K562 (cell line): Measurements from ENCODE around the gene GUCY2D. TPM values are rescaled to one million over a fixed set of nuclear protein-coding genes. Genes with fewer than 3 reads are reported as not detected.

Experiments used
- ATAC-seq: fragments of 200-7000 bp; cut with Tn5 transposase; 3 replicates; pipeline ENCODE4 v1.9.1; 2020; ENCODE audit warnings: moderate library complexity
- BruUV-seq: library from RNA; stranded (reverse); fragments of 400-500 nt; replicated peaks from 2 replicates; lab custom pipeline; 2021; lab: Mats Ljungman, UMichigan
- CTCF ChIA-PET: fragments of 300-600 bp; formaldehyde crosslinking; extraction: SDS; loops from one replicate; lab custom pipeline; 2021; ENCODE audit warnings: low intra/inter-chr PET ratio; lab: Yijun Ruan, JAX
- POLR2A ChIA-PET: fragments of 300-600, 350-650 bp; sonication (Branson Sonifier 250); formaldehyde crosslinking; extraction: SDS; loops from one replicate; lab custom pipeline; 2021; ENCODE audit warnings: antibody characterized with exemption, inconsistent platforms; lab: Yijun Ruan, JAX
- DNase-seq, 4 experiments: peaks; one replicate each; pipeline versions ENCODE4 v3.0.0 to v3.0.0-alpha.2; 2011 to 2018; ENCODE audit warnings: low spot score in 3 of 4, mixed read lengths in 3 of 4; ENCODE audit errors: extremely low read depth in 1 of 4
- FAIRE-seq: peaks from 2 replicates; lab custom pipeline; 2011; peaks lifted over from hg19 to GRCh38; lab: Jason Lieb, UNC
- H2AFZ ChIP-seq: 2 replicates; pipeline ENCODE4 v1.6.0; 2011; ENCODE audit warnings: low read depth, low read length, control low read depth, inconsistent platforms
- H3K27ac ChIP-seq: fragments of 200-600 bp; 3 replicates; pipeline ENCODE4 v1.8.0; 2011; ENCODE audit warnings: low read depth, mild to moderate bottlenecking, control low read depth, inconsistent platforms, low read length, moderate library complexity, mixed read lengths; ENCODE audit errors: extremely low read depth
- H3K27me3 ChIP-seq, 2 experiments: fragments of 300-600 bp in 1 of 2; 2 replicates in 1 of 2; 3 replicates in 1 of 2; pipeline versions ENCODE4 v1.6.0 to v1.8.0; 2011; ENCODE audit warnings: inconsistent platforms in 2 of 2, low read length in 2 of 2, mild to moderate bottlenecking in 1 of 2, mixed read lengths in 1 of 2, moderate library complexity in 1 of 2; ENCODE audit not compliant: control insufficient read depth in 2 of 2, insufficient read depth in 2 of 2
- H3K36me3 ChIP-seq: fragments of 300-600 bp; 3 replicates; pipeline ENCODE4 v1.8.0; 2011; ENCODE audit warnings: mild to moderate bottlenecking, low read length, inconsistent platforms; ENCODE audit not compliant: control insufficient read depth, insufficient read depth
- H3K4me1 ChIP-seq, 2 experiments: fragments of 200-600 bp in 1 of 2; replicated peaks in 1 of 2; 2 replicates in 1 of 2; 3 replicates in 1 of 2; pipeline versions ENCODE4 v1.5.1 to v1.8.0; 2011; ENCODE audit warnings: inconsistent platforms in 2 of 2, low read length in 2 of 2, mild to moderate bottlenecking in 1 of 2, mixed read lengths in 1 of 2, moderate library complexity in 1 of 2; ENCODE audit not compliant: control insufficient read depth in 2 of 2, insufficient read depth in 2 of 2
- H3K4me2 ChIP-seq: 2 replicates; pipeline ENCODE4 v1.6.1; 2011; ENCODE audit warnings: low read length, control low read depth, inconsistent platforms, mixed read lengths; ENCODE audit not compliant: insufficient read depth
- H3K4me3 ChIP-seq: fragments of 200-600 bp; sonication (generic), shearing (Covaris generic); 2 replicates; pipeline ENCODE4 v1.5.1; 2016; ENCODE audit warnings: control low read depth, inconsistent platforms
- H3K79me2 ChIP-seq: fragments of 200-600 bp; 3 replicates; pipeline ENCODE4 v1.8.0; 2011; ENCODE audit warnings: low read length, inconsistent platforms; ENCODE audit not compliant: control insufficient read depth, insufficient read depth
- H3K9ac ChIP-seq, 2 experiments: 2 replicates each; pipeline versions ENCODE4 v1.6.0 to v1.6.1; 2011; ENCODE audit warnings: low read depth in 2 of 2, low read length in 2 of 2, control low read depth in 1 of 2, inconsistent platforms in 1 of 2, mild to moderate bottlenecking in 1 of 2, mixed read lengths in 1 of 2; ENCODE audit not compliant: insufficient read depth in 1 of 2
- H3K9me1 ChIP-seq: one replicate; pipeline ENCODE4 v1.6.0; 2011; ENCODE audit warnings: inconsistent platforms, mild to moderate bottlenecking, low read length, moderate library complexity; ENCODE audit not compliant: control insufficient read depth, insufficient read depth
- H3K9me3 ChIP-seq: replicated peaks from 2 replicates; pipeline ENCODE4 v1.5.1; 2011; ENCODE audit warnings: low read depth, low read length, inconsistent platforms; ENCODE audit not compliant: control insufficient read depth, insufficient read depth
- H4K20me1 ChIP-seq: replicated peaks from 2 replicates; pipeline ENCODE4 v1.6.1; 2011; ENCODE audit warnings: low read length, inconsistent platforms, mixed read lengths; ENCODE audit not compliant: control insufficient read depth, insufficient read depth
- CBX1 ChIP-seq: sonication (generic); IDR thresholded peaks from 2 replicates; pipeline ENCODE4 v1.6.1; 2016; ENCODE audit warnings: antibody characterized with exemption, low read depth, mild to moderate bottlenecking
- MXI1 ChIP-seq: IDR thresholded peaks from 2 replicates; pipeline ENCODE4 v1.6.1; 2011; ENCODE audit warnings: low read depth, mild to moderate bottlenecking, improper control_type of control experiment, low read length
- NR2C1 ChIP-seq, 2 experiments: fragments of 450-650 bp; IDR thresholded peaks; 2 replicates each; pipeline ENCODE4 v1.6.1; 2017; ENCODE audit warnings: mild to moderate bottlenecking in 2 of 2, antibody characterized with exemption in 1 of 2, inconsistent platforms in 1 of 2, missing compliant biosample characterization in 1 of 2, missing genetic modification characterization in 1 of 2
- NR2F6 ChIP-seq: fragments of 450-650 bp; formaldehyde crosslinking; IDR thresholded peaks from 2 replicates; pipeline ENCODE4 v1.4.0; 2020; ENCODE audit warnings: mild to moderate bottlenecking
- PHF20 ChIP-seq: fragments of 450-650 bp; IDR thresholded peaks from 2 replicates; pipeline ENCODE4 v1.6.1; 2018; ENCODE audit not compliant: partially characterized antibody
- POLR3G ChIP-seq: IDR thresholded peaks from 2 replicates; pipeline ENCODE4 v1.6.1; 2011; ENCODE audit not compliant: insufficient read length, insufficient replicate concordance; ENCODE audit errors: extremely low read depth
- RNF2 ChIP-seq: sonication (generic); IDR thresholded peaks from 2 replicates; pipeline ENCODE4 v1.6.1; 2016
- RUNX1 ChIP-seq: sonication (generic); IDR thresholded peaks from 2 replicates; pipeline ENCODE4 v1.6.1; 2016; ENCODE audit warnings: antibody characterized with exemption, low read depth
- SNRNP70 ChIP-seq: fragments of 200-400 bp; formaldehyde crosslinking; optimal IDR thresholded peaks from 2 replicates; pipeline ENCODE3; 2017; ENCODE audit warnings: low read depth, low read length
- ZNF217 ChIP-seq: sonication (generic); formaldehyde crosslinking; IDR thresholded peaks from 2 replicates; pipeline ENCODE4 v1.8.0; 2022; ENCODE audit warnings: mild to moderate bottlenecking, missing genetic modification reagents
- ZNF24 ChIP-seq: fragments of 450-650 bp; IDR thresholded peaks from 2 replicates; pipeline ENCODE4 v1.6.1; 2016
- ZNF740 ChIP-seq, 3 experiments: fragments of 200-800 bp in 1 of 3; sonication (Bioruptor generic) in 1 of 3; sonication (generic) in 1 of 3; formaldehyde crosslinking in 1 of 3; IDR thresholded peaks; 2 replicates each; pipeline versions ENCODE4 v1.6.1 to v1.8.0; 2016 to 2022; ENCODE audit warnings: mild to moderate bottlenecking in 2 of 3, missing compliant biosample characterization in 2 of 3, missing genetic modification characterization in 2 of 3, missing genetic modification reagents in 1 of 3
- WGBS: fragments of 100-300 bp; shearing (Covaris generic); methylation state at CpG from one replicate; pipeline ENCODE4 v1.1.6; 2016; ENCODE audit warnings: low coverage, mixed read lengths; ENCODE audit not compliant: insufficient coverage; ENCODE audit errors: missing lambda C conversion rate; 5-methylcytosine and 5-hydroxymethylcytosine counted together
- in situ Hi-C: fragments of 300-500 bp; cut with MboI; formaldehyde crosslinking; loops from 4 replicates; pipeline ENCODE4 v1.15.0; 2018; ENCODE audit warnings: inconsistent platforms, mixed read lengths
- intact Hi-C: fragments of 100-400 bp; cut with micrococcal nuclease; formaldehyde crosslinking; loops from 2 replicates; pipeline ENCODE4 v1.14.2; 2022
- polyA plus RNA-seq, 8 experiments: library from polyadenylated mRNA; depleted of rRNA in 4 of 8; stranded (reverse) in 5 of 8; unstranded in 3 of 8; fragments of >200 nt; fragmentation: Nextera tagmentation in 2 of 8; fragmentation: Illumina TruSeq in 1 of 8; extraction: Ambion mirVana in 2 of 8; extraction: Trizol in 1 of 8; gene quantifications; 2 replicates each; pipeline versions ENCODE4 v1.2.1 to v1.2.3, GENCODE V29; 2011 to 2014; ENCODE audit warnings: inconsistent platforms in 1 of 8, missing spikeins in 1 of 8
- total RNA-seq, 7 experiments: library from RNA; depleted of rRNA in 6 of 7; stranded (reverse); fragments of >200 nt in 6 of 7; fragmentation: Illumina TruSeq in 2 of 7; extraction: Trizol in 2 of 7; gene quantifications; 2 replicates each; pipeline versions ENCODE4 v1.2.1 to v1.2.3, GENCODE V29; 2011 to 2021; ENCODE audit warnings: low replicate concordance in 1 of 7
- TF ChIP-seq, protein P1 (sequence below): fragments of 450-650 bp; formaldehyde crosslinking; IDR thresholded peaks from 2 replicates; pipeline ENCODE4 v1.4.0; 2020; ENCODE audit warnings: mild to moderate bottlenecking, mixed read lengths

Gene GUCY2D
- total and polyA plus RNA-seq, 9 of the 15 experiments (the other 6 are each of a cell fraction or from before 2014, with no cell fraction given): 0.05 TPM; not detected in 8

DNA sequence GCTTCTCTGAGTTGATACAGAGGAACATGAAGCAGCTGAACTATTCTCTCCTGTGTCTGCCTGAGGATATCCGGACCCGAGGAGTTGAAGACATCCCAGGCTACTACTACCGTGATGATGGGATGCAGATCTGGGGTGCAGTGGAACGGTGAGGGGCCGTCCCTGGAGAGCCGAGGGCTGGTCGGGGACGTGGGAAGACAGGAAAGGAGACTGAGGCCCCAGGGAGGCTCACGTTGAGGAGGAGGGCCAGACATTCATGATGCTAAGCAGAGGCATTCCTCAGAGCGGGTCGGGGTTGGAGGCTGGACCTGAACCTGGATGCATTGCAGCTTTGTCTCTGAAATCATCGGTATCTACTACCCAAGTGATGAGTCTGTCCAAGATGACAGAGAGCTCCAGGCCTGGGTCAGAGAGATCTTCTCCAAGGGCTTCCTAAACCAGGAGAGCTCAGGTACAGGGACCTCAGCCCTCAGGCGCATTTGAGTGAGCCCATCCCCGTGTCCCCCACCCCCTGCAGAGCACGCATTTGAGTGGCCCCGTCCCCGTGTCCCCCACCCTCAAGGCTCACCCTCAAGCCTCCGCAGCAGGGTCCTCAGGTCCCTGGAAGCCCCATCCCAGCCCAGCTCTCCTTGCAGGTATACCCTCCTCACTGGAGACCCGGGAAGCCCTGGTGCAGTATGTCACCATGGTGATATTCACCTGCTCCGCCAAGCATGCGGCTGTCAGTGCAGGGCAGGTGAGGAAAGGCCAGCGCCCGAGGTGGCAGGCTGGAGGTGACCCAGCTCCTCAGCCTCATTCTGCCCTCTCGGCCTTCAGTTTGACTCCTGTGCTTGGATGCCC is 44.7 kb downstream of the GUCY2D start:
- H3K79me2 ChIP-seq: no peaks in the 10 kb centered on the region
- intact Hi-C loops (loop anchor here (10.0 kb wide), 1 partner anchor 222 kb away; no protein-coding TSS in a partner anchor), in situ Hi-C loops (no loop called here)
- BruUV-seq: no TSS peak
- no peak overlapping the region for H3K9ac ChIP-seq
- H3K4me2 ChIP-seq: no peak overlapping the region
- no peaks in the 10 kb centered on the region; the same call in 1 of the 2 replicates for H4K20me1 ChIP-seq
- H3K9me3 ChIP-seq: no peaks in the 10 kb centered on the region
- ATAC-seq (no peak), FAIRE-seq (no peak), DNase-seq (no peak)
- POLR2A ChIA-PET: no interaction called here
- CTCF ChIA-PET: no interaction called here
- no peak overlapping the region for H2AFZ ChIP-seq
- H3K36me3 ChIP-seq: no peaks in the 10 kb centered on the region
- WGBS: 0% methylated on average over 18 of the region's 24 CpGs
- peaks cover 30 to 53% of the 10 kb centered on the region in 2 experiments for H3K27me3 ChIP-seq
- no peaks in the 10 kb centered on the region for H3K9me1 ChIP-seq
- no peaks in the 10 kb centered on the region for H3K4me1 ChIP-seq
- no peak overlapping the region for H3K27ac ChIP-seq
- TF ChIP-seq SNRNP70: no peak
- H3K4me3 ChIP-seq: no peak overlapping the region

DNA sequence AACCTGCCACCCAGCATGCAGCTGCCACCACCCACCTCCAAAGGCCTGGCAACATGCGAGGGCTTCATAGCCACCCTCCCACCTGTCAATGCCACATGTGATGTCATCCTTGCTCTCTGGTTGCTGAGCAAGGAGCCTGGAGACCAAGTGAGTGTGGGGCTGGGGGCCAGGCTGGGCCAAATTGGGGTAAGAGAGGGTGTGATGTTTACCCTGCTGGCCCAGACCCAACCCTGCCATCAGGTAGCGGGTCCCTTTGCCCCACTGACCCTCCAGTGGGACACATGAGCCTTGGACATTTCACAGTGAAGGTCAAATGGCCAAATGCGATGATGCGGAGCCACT is 45.3 kb downstream of the GUCY2D start:
- H3K27me3 ChIP-seq: peaks cover 30 to 55% of the 10 kb centered on the region in 2 experiments
- H3K27ac ChIP-seq: no peak overlapping the region
- no peak overlapping the region for H2AFZ ChIP-seq
- FAIRE-seq (no peak), DNase-seq (no peak), ATAC-seq (no peak)
- no peak overlapping the region for H3K4me3 ChIP-seq
- H3K4me2 ChIP-seq: no peak overlapping the region
- ChIA-PET CTCF (no interaction called here), POLR2A (no interaction called here)
- H3K79me2 ChIP-seq: no peaks in the 10 kb centered on the region
- no peak overlapping the region for H3K9ac ChIP-seq
- no peaks in the 10 kb centered on the region for H3K36me3 ChIP-seq
- in situ Hi-C loops: no loop called here
- no peaks in the 10 kb centered on the region; the same call in 1 of the 2 replicates for H4K20me1 ChIP-seq
- 21% methylated on average over 3 of the region's 4 CpGs for WGBS
- no peaks in the 10 kb centered on the region for H3K4me1 ChIP-seq
- H3K9me1 ChIP-seq: no peaks in the 10 kb centered on the region
- intact Hi-C loops: loop anchor here (10.0 kb wide), 1 partner anchor 223 kb away; no protein-coding TSS in a partner anchor
- no TSS peak for BruUV-seq
- no peaks in the 10 kb centered on the region for H3K9me3 ChIP-seq
- TF ChIP-seq RUNX1: no peak
- no peak for TF ChIP-seq ZNF217 (CRISPR knock-in tag)
- no peak for TF ChIP-seq ZNF24
- no peak for TF ChIP-seq CBX1
- no peak for TF ChIP-seq POLR3G
- TF ChIP-seq, protein P1, sequence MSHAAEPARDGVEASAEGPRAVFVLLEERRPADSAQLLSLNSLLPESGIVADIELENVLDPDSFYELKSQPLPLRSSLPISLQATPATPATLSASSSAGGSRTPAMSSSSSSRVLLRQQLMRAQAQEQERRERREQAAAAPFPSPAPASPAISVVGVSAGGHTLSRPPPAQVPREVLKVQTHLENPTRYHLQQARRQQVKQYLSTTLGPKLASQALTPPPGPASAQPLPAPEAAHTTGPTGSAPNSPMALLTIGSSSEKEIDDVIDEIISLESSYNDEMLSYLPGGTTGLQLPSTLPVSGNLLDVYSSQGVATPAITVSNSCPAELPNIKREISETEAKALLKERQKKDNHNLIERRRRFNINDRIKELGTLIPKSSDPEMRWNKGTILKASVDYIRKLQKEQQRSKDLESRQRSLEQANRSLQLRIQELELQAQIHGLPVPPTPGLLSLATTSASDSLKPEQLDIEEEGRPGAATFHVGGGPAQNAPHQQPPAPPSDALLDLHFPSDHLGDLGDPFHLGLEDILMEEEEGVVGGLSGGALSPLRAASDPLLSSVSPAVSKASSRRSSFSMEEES (CRISPR knock-in tag): no peak
- no peak for TF ChIP-seq MXI1
- no peak for TF ChIP-seq NR2F6 (CRISPR knock-in tag)
- no peak for TF ChIP-seq RNF2
- TF ChIP-seq PHF20: no peak
- TF ChIP-seq ZNF740 (CRISPR knock-in tag; IDR thresholded peaks at IDR 0.05): no peak
- no peak for TF ChIP-seq ZNF740 (tag; IDR thresholded peaks at IDR 0.05)
- TF ChIP-seq NR2C1 (IDR thresholded peaks at IDR 0.05): no peak
- TF ChIP-seq NR2C1 (tag; IDR thresholded peaks at IDR 0.05): no peak
